ENCODE data around the gene RMI2.
"Not testable (repeated sequence)": the region's sequence is repeated elsewhere in the genome, so short reads cannot be mapped to it uniquely, and the experiment has no call there.

DNA sequence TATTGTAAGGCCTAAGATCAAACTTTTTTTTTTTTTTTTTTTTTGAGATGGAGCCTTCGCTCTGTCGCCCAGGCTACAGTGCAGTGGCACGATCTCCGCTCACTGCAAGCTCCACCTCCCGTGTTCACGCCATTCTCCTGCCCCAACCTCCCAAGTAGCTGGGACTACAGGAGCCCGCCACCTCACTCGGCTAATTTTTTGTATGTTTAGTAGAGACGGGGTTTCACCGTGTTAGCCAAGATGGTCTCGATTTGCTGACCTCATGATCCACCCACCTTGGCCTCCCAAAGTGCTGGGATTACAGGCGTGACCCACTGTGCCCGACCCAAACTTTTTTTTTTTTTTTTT is 25.6 kb downstream of the RMI2 start:
- not testable (repeated sequence) for TF ChIP-seq SUZ12 (IDR thresholded peaks at IDR 0.05; ENCODE audit: low read length); JUN (IDR thresholded peaks at IDR 0.05; ENCODE audit: low read depth, low read length); POLR2AphosphoS5 (IDR thresholded peaks at IDR 0.05; ENCODE audit: low read depth, low read length); CBX8 (IDR thresholded peaks at IDR 0.05; ENCODE audit: borderline replicate concordance, low read depth, low read length); TEAD4 (IDR thresholded peaks at IDR 0.05; ENCODE audit: low read depth, low read length); CHD2 (IDR thresholded peaks at IDR 0.05; ENCODE audit: low read length)
- TF ChIP-seq, protein P1, sequence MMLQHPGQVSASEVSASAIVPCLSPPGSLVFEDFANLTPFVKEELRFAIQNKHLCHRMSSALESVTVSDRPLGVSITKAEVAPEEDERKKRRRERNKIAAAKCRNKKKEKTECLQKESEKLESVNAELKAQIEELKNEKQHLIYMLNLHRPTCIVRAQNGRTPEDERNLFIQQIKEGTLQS (IDR thresholded peaks at IDR 0.05; ENCODE audit: insufficient read depth, low read depth, low read length), result not testable (repeated sequence)
